ENCODE results near the gene HEXD. TPM values are rescaled to one million over a fixed set of nuclear protein-coding genes. Genes with fewer than 3 reads are reported as not detected.

HEXD gene
- total and polyA plus RNA-seq, 2 donors (not counting 1 experiment from before 2014, with no cell fraction given) = 6.4 to 16.7 TPM

DNA sequence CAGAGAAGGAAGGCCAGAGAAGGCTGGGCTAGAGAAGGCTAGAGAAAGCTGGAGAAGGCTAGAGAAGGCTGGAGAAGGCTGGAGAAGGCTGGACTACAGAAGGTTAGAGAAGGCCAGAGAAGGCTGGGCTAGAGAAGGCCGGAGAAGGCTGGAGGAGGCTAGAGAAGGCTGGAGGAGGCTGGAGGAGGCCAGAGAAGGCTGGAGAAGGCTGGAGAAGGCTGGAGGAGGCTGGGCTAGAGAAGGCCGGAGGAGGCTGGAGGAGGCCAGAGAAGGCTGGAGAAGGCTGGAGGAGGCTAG, 6.7 kb downstream of the HEXD start:
- H3K79me2 ChIP-seq (ENCODE audit: control insufficient read depth, insufficient read depth, low read length) = no peaks in the 10 kb centered on the region
- H3K9ac ChIP-seq (ENCODE audit: insufficient read depth, low read length) = no peak overlapping the region
- no peaks in the 10 kb centered on the region for H3K4me1 ChIP-seq (ENCODE audit: control insufficient read depth, extremely low read depth, insufficient read depth, low read length)
- H3K9me3 ChIP-seq (ENCODE audit: control insufficient read depth, insufficient read depth, low read depth, low read length) = no peaks in the 10 kb centered on the region
- no peaks in the 10 kb centered on the region for H3K27me3 ChIP-seq (ENCODE audit: control insufficient read depth, insufficient read depth, low read length)
- no peaks in the 10 kb centered on the region for H3K36me3 ChIP-seq (ENCODE audit: control insufficient read depth, insufficient read depth, low read length)
- no peak overlapping the region for H2AFZ ChIP-seq (ENCODE audit: low read length)
- no peak overlapping the region for H3K27ac ChIP-seq (ENCODE audit: insufficient read depth, low read length)
- TF ChIP-seq, protein P1, sequence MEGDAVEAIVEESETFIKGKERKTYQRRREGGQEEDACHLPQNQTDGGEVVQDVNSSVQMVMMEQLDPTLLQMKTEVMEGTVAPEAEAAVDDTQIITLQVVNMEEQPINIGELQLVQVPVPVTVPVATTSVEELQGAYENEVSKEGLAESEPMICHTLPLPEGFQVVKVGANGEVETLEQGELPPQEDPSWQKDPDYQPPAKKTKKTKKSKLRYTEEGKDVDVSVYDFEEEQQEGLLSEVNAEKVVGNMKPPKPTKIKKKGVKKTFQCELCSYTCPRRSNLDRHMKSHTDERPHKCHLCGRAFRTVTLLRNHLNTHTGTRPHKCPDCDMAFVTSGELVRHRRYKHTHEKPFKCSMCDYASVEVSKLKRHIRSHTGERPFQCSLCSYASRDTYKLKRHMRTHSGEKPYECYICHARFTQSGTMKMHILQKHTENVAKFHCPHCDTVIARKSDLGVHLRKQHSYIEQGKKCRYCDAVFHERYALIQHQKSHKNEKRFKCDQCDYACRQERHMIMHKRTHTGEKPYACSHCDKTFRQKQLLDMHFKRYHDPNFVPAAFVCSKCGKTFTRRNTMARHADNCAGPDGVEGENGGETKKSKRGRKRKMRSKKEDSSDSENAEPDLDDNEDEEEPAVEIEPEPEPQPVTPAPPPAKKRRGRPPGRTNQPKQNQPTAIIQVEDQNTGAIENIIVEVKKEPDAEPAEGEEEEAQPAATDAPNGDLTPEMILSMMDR (conservative IDR thresholded peaks at IDR 0.05 in 1 of 2, IDR thresholded peaks at IDR 0.05 in 1 of 2; ENCODE audit: low read depth in 1 of 2, low read length in 2 of 2) = no peak
- no peak for TF ChIP-seq EZH2 (IDR thresholded peaks at IDR 0.05; ENCODE audit: low read length, missing control alignments)
- H3K4me2 ChIP-seq (ENCODE audit: extremely low read depth, insufficient read depth, low read length) = no peak overlapping the region
- H3K4me3 ChIP-seq (replicated peaks in 1 of 4; ENCODE audit: control extremely low read depth in 1 of 4, insufficient read depth in 1 of 4, low read depth in 3 of 4, low read length in 4 of 4) = no peak overlapping the region
- DNase-seq (ENCODE audit: low read depth in 2 of 2) = no peak
- no peaks in the 10 kb centered on the region for H4K20me1 ChIP-seq (ENCODE audit: control insufficient read depth, extremely low read depth, insufficient read depth, low read length)

DNA sequence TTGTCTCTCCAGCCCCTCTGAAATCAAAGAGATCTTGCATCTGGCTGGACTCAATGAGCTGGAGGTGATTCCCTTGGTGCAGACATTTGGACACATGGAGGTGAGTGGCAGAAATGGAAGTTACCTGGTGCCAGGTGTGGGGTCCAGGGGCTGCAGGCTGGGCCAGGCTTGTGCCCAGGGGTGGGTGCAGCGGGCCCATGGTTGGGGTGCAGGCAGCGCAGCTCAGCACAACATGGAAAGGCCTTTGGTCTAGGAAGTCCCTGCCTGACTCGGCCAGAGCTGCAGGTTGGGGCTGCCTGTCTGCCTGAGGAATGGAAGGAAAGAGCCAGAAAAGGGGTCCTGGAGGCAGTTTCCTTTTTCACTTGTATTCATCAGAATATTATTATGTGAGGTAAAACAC, 10.4 kb downstream of the HEXD start:
- H3K9me3 ChIP-seq (ENCODE audit: control insufficient read depth, insufficient read depth, low read depth, low read length) = no peaks in the 10 kb centered on the region
- H4K20me1 ChIP-seq (ENCODE audit: control insufficient read depth, extremely low read depth, insufficient read depth, low read length) = no peaks in the 10 kb centered on the region
- H3K9ac ChIP-seq (ENCODE audit: insufficient read depth, low read length) = no peak overlapping the region
- H2AFZ ChIP-seq (ENCODE audit: low read length) = no peak overlapping the region
- H3K27ac ChIP-seq (ENCODE audit: insufficient read depth, low read length) = no peak overlapping the region
- TF ChIP-seq, protein P1 (conservative IDR thresholded peaks at IDR 0.05 in 1 of 2, IDR thresholded peaks at IDR 0.05 in 1 of 2; ENCODE audit: low read depth in 1 of 2, low read length in 2 of 2) = no peak
- TF ChIP-seq EZH2 (IDR thresholded peaks at IDR 0.05; ENCODE audit: low read length, missing control alignments) = no peak
- H3K79me2 ChIP-seq (ENCODE audit: control insufficient read depth, insufficient read depth, low read length) = no peaks in the 10 kb centered on the region
- H3K4me3 ChIP-seq (replicated peaks in 1 of 4; ENCODE audit: control extremely low read depth in 1 of 4, insufficient read depth in 1 of 4, low read depth in 3 of 4, low read length in 4 of 4) = no peak overlapping the region
- no peaks in the 10 kb centered on the region for H3K4me1 ChIP-seq (ENCODE audit: control insufficient read depth, extremely low read depth, insufficient read depth, low read length)
- H3K36me3 ChIP-seq (ENCODE audit: control insufficient read depth, insufficient read depth, low read length) = no peaks in the 10 kb centered on the region
- H3K27me3 ChIP-seq (ENCODE audit: control insufficient read depth, insufficient read depth, low read length) = no peaks in the 10 kb centered on the region
- no peak overlapping the region for H3K4me2 ChIP-seq (ENCODE audit: extremely low read depth, insufficient read depth, low read length)
- no peak for DNase-seq (ENCODE audit: low read depth in 2 of 2)

- Histone ChIP-seq H3K36me3 (ENCODE audit: control insufficient read depth, insufficient read depth, low read length) (no peaks in the 10 kb centered on the region), H3K9me3 (ENCODE audit: control insufficient read depth, insufficient read depth, low read depth, low read length) (no peaks in the 10 kb centered on the region), H2AFZ (ENCODE audit: low read length) (no peak overlapping the region), H3K9ac (ENCODE audit: insufficient read depth, low read length) (no peak overlapping the region), H3K4me1 (ENCODE audit: control insufficient read depth, extremely low read depth, insufficient read depth, low read length) (no peaks in the 10 kb centered on the region), H3K4me3 (replicated peaks in 1 of 4; ENCODE audit: control extremely low read depth in 1 of 4, insufficient read depth in 1 of 4, low read depth in 3 of 4, low read length in 4 of 4) (no peak overlapping the region), H3K27me3 (ENCODE audit: control insufficient read depth, insufficient read depth, low read length) (no peaks in the 10 kb centered on the region), H3K27ac (ENCODE audit: insufficient read depth, low read length) (no peak overlapping the region), H3K4me2 (ENCODE audit: extremely low read depth, insufficient read depth, low read length) (no peak overlapping the region), H4K20me1 (ENCODE audit: control insufficient read depth, extremely low read depth, insufficient read depth, low read length) (no peaks in the 10 kb centered on the region), H3K79me2 (ENCODE audit: control insufficient read depth, insufficient read depth, low read length) (no peaks in the 10 kb centered on the region)
- DNase-seq (ENCODE audit: low read depth in 2 of 2) = no peak
- TF ChIP-seq, protein P1 (conservative IDR thresholded peaks at IDR 0.05 in 1 of 2, IDR thresholded peaks at IDR 0.05 in 1 of 2; ENCODE audit: low read depth in 1 of 2, low read length in 2 of 2) = no peak
- no peak for TF ChIP-seq EZH2 (IDR thresholded peaks at IDR 0.05; ENCODE audit: low read length, missing control alignments)
These were observed 11.7 kb downstream of the HEXD start for GRCh38 chr17:82429824-82430223.

Data from fibroblast of lung (primary cell).